Natural killer cell (primary cell): ENCODE results near the gene ELMOD2. TPM values are rescaled to one million over a fixed set of nuclear protein-coding genes. Genes with fewer than 3 reads are reported as not detected.

Experiments used
- ATAC-seq, 3 donors: fragments of 150-1000 bp in 2 of 3; fragments of 200-7000 bp in 1 of 3; cut with Tn5 transposase; 1 replicate in 1 of 3; 2 replicates in 2 of 3; pipeline ENCODE4 v1.10.0; 2021; ENCODE audit warnings: mild to moderate bottlenecking in 2 of 3, moderate library complexity in 2 of 3
- DNase-seq, 2 donors: peaks; one replicate each; pipeline versions ENCODE4 v3.0.0 to v3.0.0-alpha.2; 2013 to 2021; ENCODE audit warnings: mixed read lengths in 1 of 2
- H3K27ac ChIP-seq: one replicate; pipeline ENCODE4 v1.5.1; 2013; ENCODE audit warnings: mild to moderate bottlenecking, low read length
- H3K27me3 ChIP-seq: one replicate; pipeline ENCODE4 v1.6.1; 2013; ENCODE audit warnings: low read length; ENCODE audit not compliant: control insufficient read depth, insufficient read depth
- H3K36me3 ChIP-seq: one replicate; pipeline ENCODE4 v1.6.1; 2013; ENCODE audit warnings: low read length; ENCODE audit not compliant: control insufficient read depth, insufficient read depth
- H3K4me1 ChIP-seq: one replicate; pipeline ENCODE4 v1.6.1; 2013; ENCODE audit warnings: low read length; ENCODE audit not compliant: control insufficient read depth, insufficient read depth
- H3K4me3 ChIP-seq: one replicate; pipeline ENCODE4 v1.5.1; 2013; ENCODE audit warnings: low read length
- H3K9me3 ChIP-seq: one replicate; pipeline ENCODE4 v1.6.1; 2013; ENCODE audit warnings: low read length; ENCODE audit not compliant: control insufficient read depth, insufficient read depth
- H3K27ac Mint-ChIP-seq, 2 donors: one replicate each; pipeline ENCODE4 v1.8.0; 2022; ENCODE audit warnings: mild to moderate bottlenecking in 2 of 2, mixed read lengths in 2 of 2, moderate library complexity in 1 of 2
- H3K27me3 Mint-ChIP-seq, 2 donors: one replicate each; pipeline ENCODE4 v1.8.0; 2022; ENCODE audit warnings: low read depth in 2 of 2, mixed read lengths in 2 of 2
- H3K36me3 Mint-ChIP-seq: one replicate; pipeline ENCODE4 v1.8.0; 2022; ENCODE audit warnings: mixed read lengths
- H3K4me1 Mint-ChIP-seq, 2 donors: one replicate each; pipeline ENCODE4 v1.8.0; 2022; ENCODE audit warnings: mixed read lengths in 2 of 2
- H3K4me3 Mint-ChIP-seq: one replicate; pipeline ENCODE4 v1.8.0; 2022; ENCODE audit warnings: mild to moderate bottlenecking, moderate library complexity, mixed read lengths
- H3K9me3 Mint-ChIP-seq, 2 donors: one replicate each; pipeline ENCODE4 v1.8.0; 2022; ENCODE audit warnings: mixed read lengths in 2 of 2
- CTCF ChIP-seq: fragments of 200-600 bp; IDR thresholded peaks from one replicate; pipeline ENCODE4 v1.8.0; 2022; ENCODE audit warnings: antibody characterized with exemption
- WGBS: methylation state at CpG from one replicate; pipeline ENCODE4 v1.1.7; 2013; ENCODE audit warnings: missing lambda C conversion rate; ENCODE audit not compliant: insufficient coverage; 5-methylcytosine and 5-hydroxymethylcytosine counted together
- intact Hi-C: fragments of 100-400 bp; cut with micrococcal nuclease; formaldehyde crosslinking; loops from one replicate; pipeline ENCODE4 v1.14.2; 2022
- total RNA-seq, 4 donors: library from RNA; stranded (reverse); fragments of 120-200 nt in 1 of 4; gene quantifications; one replicate each; pipeline versions ENCODE4 v1.2.3 to v1.2.4, GENCODE V29; 2013 to 2022

ELMOD2 gene
- total RNA-seq, 3 donors from 2014 or later (not counting 1 experiment from before 2014, with no cell fraction given), result 17.9 to 22.6 (median 18.4) TPM

DNA sequence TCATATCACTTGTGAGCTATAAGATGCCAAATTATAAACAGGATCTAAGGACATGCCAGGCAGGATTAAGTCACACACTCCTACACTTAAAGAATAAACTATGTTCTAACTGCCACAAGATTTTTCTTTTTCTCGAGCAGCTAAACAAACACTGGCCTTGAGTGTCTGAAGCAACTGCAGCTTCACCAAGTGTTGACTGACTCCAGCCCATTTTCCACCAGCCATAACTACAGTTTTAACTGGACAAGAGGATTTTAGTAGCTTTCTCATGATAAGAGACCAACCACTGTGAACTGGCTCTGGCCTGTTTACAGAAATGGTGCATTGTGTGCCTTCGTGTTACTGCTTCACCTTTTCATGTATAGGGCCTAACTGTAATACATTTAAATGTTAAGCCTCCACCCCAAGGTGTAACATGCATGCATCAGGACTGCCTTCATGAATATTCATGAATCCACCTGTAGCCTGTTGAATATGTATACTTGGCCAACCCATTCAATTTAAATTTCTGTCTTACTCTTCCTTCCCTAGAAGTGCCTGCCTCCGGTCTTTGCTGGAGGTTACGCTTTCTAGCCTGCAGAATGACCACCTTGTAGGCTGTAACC is 34.0 kb downstream of the ELMOD2 start:
- no peaks in the 10 kb centered on the region for H3K36me3 Mint-ChIP-seq
- no peak for ATAC-seq
- Histone ChIP-seq H3K4me1 (peaks cover 5% of the 10 kb centered on the region), H3K4me3 (no peak overlapping the region), H3K27ac (no peak overlapping the region), H3K9me3 (no peaks in the 10 kb centered on the region), H3K36me3 (no peaks in the 10 kb centered on the region), H3K27me3 (peaks cover 2% of the 10 kb centered on the region)
- no peak overlapping the region for H3K27ac Mint-ChIP-seq
- no peak for TF ChIP-seq CTCF
- peaks cover 0 to 10% of the 10 kb centered on the region in 2 donors for H3K4me1 Mint-ChIP-seq
- WGBS, result 99% methylated on average over 4 of the region's 4 CpGs
- no peak overlapping the region for H3K4me3 Mint-ChIP-seq
- no peaks in the 10 kb centered on the region for H3K9me3 Mint-ChIP-seq
- intact Hi-C loops, result no loop called here
- DNase-seq, result no peak
- peaks cover 7 to 11% of the 10 kb centered on the region in 2 donors for H3K27me3 Mint-ChIP-seq

GRCh38 chr4:140559696-140560095 is 35.7 kb downstream of the ELMOD2 start:
- Histone ChIP-seq H3K4me3 (no peak overlapping the region), H3K27ac (no peak overlapping the region), H3K4me1 (peaks cover 5% of the 10 kb centered on the region), H3K36me3 (no peaks in the 10 kb centered on the region), H3K27me3 (peaks cover 2% of the 10 kb centered on the region), H3K9me3 (no peaks in the 10 kb centered on the region)
- ATAC-seq, result no peak
- no peak for TF ChIP-seq CTCF
- 88% methylated on average over 6 of the region's 6 CpGs for WGBS
- H3K4me3 Mint-ChIP-seq, result no peak overlapping the region
- intact Hi-C loops, result no loop called here
- H3K27me3 Mint-ChIP-seq, result peaks cover 7 to 15% of the 10 kb centered on the region in 2 donors
- no peak for DNase-seq
- no peak overlapping the region for H3K27ac Mint-ChIP-seq
- H3K9me3 Mint-ChIP-seq, result no peaks in the 10 kb centered on the region
- H3K36me3 Mint-ChIP-seq, result no peaks in the 10 kb centered on the region
- peaks cover 0 to 10% of the 10 kb centered on the region in 2 donors for H3K4me1 Mint-ChIP-seq

GRCh38 chr4:140568507-140569306 is 44.7 kb downstream of the ELMOD2 start, which contains the start of gene UCP1:
TSS of gene UCP1 (minus strand) at chr4:140568961. CDS start at chr4:140568729, 232 bp downstream.
- peaks cover 5 to 16% of the 10 kb centered on the region in 2 donors for H3K4me1 Mint-ChIP-seq
- ATAC-seq (peak in 1 of 3 donors; percentile 40), DNase-seq (peak in 1 of 2 donors; percentile 6)
- Histone ChIP-seq H3K36me3 (no peaks in the 10 kb centered on the region), H3K9me3 (no peaks in the 10 kb centered on the region), H3K4me1 (peaks cover 18% of the 10 kb centered on the region), H3K27ac (no peak within 1 kb of the TSS), H3K4me3 (no peak within 1 kb of the TSS), H3K27me3 (peaks cover 62% of the 10 kb centered on the region)
- TF ChIP-seq CTCF, result no peak
- intact Hi-C loops, result no loop called here
- peak within 1 kb of the TSS; percentile 78 for H3K4me3 Mint-ChIP-seq
- no peaks in the 10 kb centered on the region for H3K36me3 Mint-ChIP-seq
- H3K27me3 Mint-ChIP-seq, result peaks cover 37 to 41% of the 10 kb centered on the region in 2 donors
- H3K27ac Mint-ChIP-seq, result no peak within 1 kb of the TSS
- 3% methylated on average over 69 of the region's 69 CpGs for WGBS
- H3K9me3 Mint-ChIP-seq, result no peaks in the 10 kb centered on the region
